ENCODE measurements around the gene CXCR5.
A peak's percentile ranks its signal among the peaks of the same experiment; 100 is the strongest.

Gene CXCR5

GRCh38 chr11:118876286-118876685, 7.4 kb upstream of the CXCR5 start:
- DNase-seq (ENCODE audit: low read depth in 2 of 2): no peak

- no peak for DNase-seq (ENCODE audit: low read depth in 2 of 2)
Observed at GRCh38 chr11:118877487-118878162, 6.1 kb upstream of the CXCR5 start.

- no peak for DNase-seq (ENCODE audit: low read depth in 2 of 2)
Observed at GRCh38 chr11:118878163-118878563, 5.5 kb upstream of the CXCR5 start.

- no peak for DNase-seq (ENCODE audit: low read depth in 2 of 2)
Observed at GRCh38 chr11:118881228-118881627, 2.5 kb upstream of the CXCR5 start.

GRCh38 chr11:118882491-118882890, 1.2 kb upstream of the CXCR5 start:
- no peak for DNase-seq (ENCODE audit: low read depth in 2 of 2)

GRCh38 chr11:118883004-118883367, 706 bp upstream of the CXCR5 start:
- DNase-seq (ENCODE audit: low read depth in 2 of 2): no peak

GRCh38 chr11:118884875-118885274, 1.2 kb downstream of the CXCR5 start:
- no peak for DNase-seq (ENCODE audit: low read depth in 2 of 2)

- DNase-seq (ENCODE audit: low read depth in 2 of 2): no peak
Observed at GRCh38 chr11:118885319-118885718, 1.6 kb downstream of the CXCR5 start.

GRCh38 chr11:118885831-118886565, 2.3 kb downstream of the CXCR5 start:
- no peak for DNase-seq (ENCODE audit: low read depth in 2 of 2)

GRCh38 chr11:118886681-118887111, 3.0 kb downstream of the CXCR5 start:
- DNase-seq (ENCODE audit: low read depth in 2 of 2): no peak

GRCh38 chr11:118887206-118887605, 3.5 kb downstream of the CXCR5 start:
- DNase-seq (ENCODE audit: low read depth in 2 of 2): no peak

- DNase-seq (ENCODE audit: low read depth in 2 of 2): no peak
Observed at GRCh38 chr11:118888398-118888797, 4.7 kb downstream of the CXCR5 start.

- DNase-seq (ENCODE audit: low read depth in 2 of 2): no peak
Observed at GRCh38 chr11:118889797-118890196, 6.1 kb downstream of the CXCR5 start.

GRCh38 chr11:118892514-118892913, 8.8 kb downstream of the CXCR5 start:
- no peak for DNase-seq (ENCODE audit: low read depth in 2 of 2)

GRCh38 chr11:118892964-118893363, 9.3 kb downstream of the CXCR5 start:
- no peak for DNase-seq (ENCODE audit: low read depth in 2 of 2)

GRCh38 chr11:118893662-118894061, 10.0 kb downstream of the CXCR5 start:
- no peak for DNase-seq (ENCODE audit: low read depth in 2 of 2)

- no peak for DNase-seq (ENCODE audit: low read depth in 2 of 2)
Observed at GRCh38 chr11:118894192-118894591, 10.5 kb downstream of the CXCR5 start.

- peak in 1 of 2 donors; percentile 55 for DNase-seq (ENCODE audit: low read depth in 2 of 2)
Observed at GRCh38 chr11:118895093-118896039, 11.7 kb downstream of the CXCR5 start.

- DNase-seq (ENCODE audit: low read depth in 2 of 2): no peak
Observed at GRCh38 chr11:118896472-118896913, 12.8 kb downstream of the CXCR5 start.

GRCh38 chr11:118896921-118897591, 13.4 kb downstream of the CXCR5 start:
- DNase-seq (ENCODE audit: low read depth in 2 of 2): no peak

- no peak for DNase-seq (ENCODE audit: low read depth in 2 of 2)
Observed at GRCh38 chr11:118897721-118898310, 14.1 kb downstream of the CXCR5 start.

All from stimulated activated CD8-positive, alpha-beta memory T cell treated with anti-CD3 and anti-CD28 coated beads, Interleukin-7, amount 100 ng/mL, for 4 hours (primary cell).